AG08395 (cell line): ENCODE results near the gene PPP2R1A.

Experiments used
- DNase-seq: peaks from one replicate; pipeline ENCODE4 v3.0.0; 2012; ENCODE audit warnings: mixed read lengths, low spot score

PPP2R1A gene

DNA sequence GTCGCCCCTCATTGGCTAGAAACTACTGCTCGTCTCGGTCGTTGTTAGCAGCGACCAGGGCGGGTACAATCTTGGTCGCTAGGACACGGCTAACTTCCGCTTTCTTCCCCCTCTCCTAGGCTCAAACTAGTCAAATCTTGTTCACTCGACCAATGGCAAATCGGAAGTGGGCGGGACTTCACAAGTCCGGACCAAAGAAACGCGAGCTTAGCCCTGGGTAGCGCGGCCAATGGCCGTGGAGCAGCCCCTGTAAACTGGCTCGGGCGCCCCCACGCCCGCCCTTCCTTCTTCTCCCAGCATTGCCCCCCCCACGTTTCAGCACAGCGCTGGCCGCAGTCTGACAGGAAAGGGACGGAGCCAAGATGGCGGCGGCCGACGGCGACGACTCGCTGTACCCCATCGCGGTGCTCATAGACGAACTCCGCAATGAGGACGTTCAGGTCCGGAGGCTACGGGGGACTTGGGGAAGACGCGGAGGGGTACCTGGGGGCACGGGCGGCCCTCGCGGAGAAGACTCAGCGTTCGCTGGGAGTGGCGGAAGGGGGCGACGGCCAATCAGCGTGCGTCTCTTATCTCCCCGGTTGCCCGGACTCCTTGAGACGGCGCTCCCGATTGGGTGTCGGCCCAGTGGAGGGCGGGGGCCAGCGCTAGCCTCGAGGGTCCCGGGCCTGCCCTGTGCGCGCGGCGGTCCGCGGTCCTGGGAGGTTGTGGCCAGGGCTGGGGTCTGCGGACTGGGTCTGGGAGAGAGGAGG is at the start of gene PPP2R1A:
Gene PPP2R1A (plus strand): TSS at position 318 of the 752 bp plus-strand sequence. CDS start 45 bp downstream, at position 363.
- DNase-seq: peak; percentile 99

DNA sequence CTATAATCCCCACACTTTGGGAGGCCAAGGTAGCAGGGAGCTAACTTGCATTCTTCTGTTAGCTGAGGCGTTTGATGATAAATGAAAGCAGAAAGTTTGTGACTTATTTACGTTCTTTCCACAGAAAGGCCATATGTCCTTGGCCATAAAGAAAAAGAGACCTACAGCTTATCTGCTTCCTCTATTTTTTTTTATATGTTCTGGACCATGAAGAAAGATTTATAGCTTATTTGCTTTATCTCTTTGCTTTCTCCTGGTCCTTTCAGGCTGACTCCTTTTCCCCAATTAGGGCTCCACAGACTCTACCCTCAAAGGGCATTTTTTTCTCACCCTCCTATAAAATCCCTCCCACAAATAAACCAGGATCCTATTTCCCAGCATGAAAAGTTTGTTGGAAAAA is 48.6 kb upstream of the PPP2R1A start:
- no peak for DNase-seq

DNA sequence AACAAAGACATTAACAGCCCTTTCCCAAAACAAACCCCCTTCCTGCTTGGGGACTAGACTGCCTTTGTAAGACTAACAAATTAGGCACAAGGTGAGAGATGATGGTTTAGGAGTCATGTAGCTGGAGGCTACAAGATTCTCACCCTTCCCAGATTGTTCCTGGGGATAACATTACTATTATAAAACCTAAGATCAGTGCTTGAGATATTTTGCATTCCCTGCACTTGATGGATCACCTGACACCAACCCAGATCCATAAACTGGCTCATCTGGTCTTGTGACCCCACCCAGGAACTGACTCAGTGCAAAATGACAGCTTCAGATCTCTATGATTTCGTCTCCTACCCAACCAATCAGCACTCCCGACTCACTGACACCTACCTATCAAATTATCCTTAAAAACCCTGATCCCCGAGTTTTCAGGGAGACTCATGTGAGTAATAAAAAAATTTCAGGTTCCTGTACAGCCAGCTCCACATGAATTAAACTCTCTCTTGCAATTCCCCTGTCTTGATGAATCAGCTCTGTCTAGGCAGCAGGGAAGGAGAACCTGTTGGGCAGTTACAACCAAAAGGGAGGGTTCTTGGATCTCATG is 47.8 kb upstream of the PPP2R1A start:
- no peak for DNase-seq

DNA sequence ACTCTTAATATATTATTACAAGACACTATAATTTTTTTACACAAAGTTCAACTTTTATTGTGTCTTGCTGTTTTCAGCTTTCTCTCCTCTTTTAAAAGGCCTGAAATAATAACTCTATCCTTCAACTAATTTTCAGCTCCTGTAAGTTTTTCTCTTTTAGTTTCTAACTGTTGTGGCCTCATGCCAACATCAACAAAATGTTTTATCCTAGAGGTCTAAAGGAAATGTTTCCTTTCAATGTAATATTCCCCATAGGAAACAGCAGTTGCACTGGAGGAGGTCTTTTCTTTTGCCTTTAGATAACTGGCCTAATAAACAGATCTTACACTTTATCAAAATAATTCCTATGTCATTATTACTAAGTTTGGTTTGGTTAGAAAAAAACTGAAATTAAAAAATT is 41.6 kb upstream of the PPP2R1A start:
- no peak for DNase-seq

DNA sequence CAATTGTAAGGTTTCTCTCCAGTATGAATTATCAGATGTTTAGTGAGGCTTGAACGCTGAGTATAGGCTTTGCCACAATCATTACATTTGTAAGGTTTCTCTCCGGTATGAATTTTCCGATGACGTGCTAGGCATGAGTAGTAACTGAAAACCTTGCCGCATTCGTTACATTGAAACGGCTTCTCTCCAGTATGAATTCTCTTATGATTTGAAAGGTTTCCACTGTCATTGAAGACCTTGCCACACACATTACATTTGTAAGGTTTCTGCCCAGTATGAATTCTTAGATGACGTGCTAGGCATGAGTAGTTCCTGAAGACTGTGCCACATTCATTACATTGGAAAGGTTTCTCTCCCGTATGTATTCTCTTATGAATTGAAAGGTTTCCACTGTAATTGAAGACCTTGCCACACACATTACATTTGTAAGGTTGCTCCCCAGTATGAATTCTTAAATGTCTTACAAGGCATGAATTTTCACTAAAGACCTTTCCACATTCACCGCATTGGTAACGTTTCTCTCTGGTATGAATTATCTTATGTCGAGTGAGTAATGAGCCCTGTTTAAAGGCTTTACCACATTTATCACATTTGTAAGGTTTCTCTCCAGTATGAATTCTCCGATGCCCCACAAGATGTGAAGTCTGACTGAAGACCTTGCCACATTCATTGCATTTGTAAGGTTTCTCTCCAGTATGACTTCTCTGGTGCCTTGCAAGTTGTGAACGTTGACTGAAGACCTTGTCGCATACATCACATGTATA is 34.1 kb upstream of the PPP2R1A start:
- DNase-seq: no peak

GRCh38 chr19:52170304-52170703 is 19.5 kb upstream of the PPP2R1A start:
- DNase-seq: no peak

- peak; percentile 10 for DNase-seq
Measured at GRCh38 chr19:52170863-52171320, 19.0 kb upstream of the PPP2R1A start.

DNA sequence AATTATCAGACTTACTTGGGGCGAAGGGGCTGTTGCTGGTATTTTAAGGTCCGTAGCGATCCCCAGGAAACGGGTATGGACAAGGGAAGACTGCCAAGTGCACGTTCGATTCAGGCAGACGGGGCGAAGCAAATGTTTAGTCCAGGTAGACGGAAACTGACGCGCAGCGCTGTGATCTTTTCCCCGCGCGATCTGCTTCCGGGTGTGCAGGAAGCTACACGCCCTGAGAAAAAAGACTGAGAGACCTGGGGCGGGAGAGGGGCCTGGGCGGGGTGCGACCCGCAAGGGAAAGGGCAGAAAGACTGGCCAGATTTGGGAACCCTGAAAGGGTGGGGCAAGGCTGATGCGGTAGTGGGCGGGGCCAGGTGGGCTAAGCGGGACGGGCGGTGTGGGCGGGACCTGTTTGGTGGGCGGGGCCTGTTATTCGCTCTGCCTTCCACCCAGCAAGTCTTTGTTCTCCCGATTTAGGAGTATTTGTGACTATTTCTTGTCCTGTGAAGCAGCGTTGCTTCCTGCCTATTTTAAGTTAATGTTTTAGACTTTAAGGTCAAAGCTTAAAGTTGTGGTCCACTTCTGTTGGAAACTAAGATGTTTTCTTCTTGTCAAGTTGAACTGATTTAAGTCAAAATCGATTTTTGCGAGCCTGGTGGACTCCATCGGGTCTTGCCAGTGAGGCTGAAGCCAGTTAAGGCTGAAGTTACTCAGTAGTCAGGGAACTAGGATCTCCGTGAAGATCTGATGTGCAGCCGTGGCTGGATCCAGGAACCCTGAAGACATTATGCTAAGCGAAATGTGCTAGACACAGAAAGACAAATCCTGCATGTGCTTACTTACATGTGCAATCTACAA is 18.3 kb upstream of the PPP2R1A start, which contains the start of gene ZNF836:
Gene ZNF836 (minus strand): TSS at position 301 of the 849 bp plus-strand sequence. CDS start 3,549 bp downstream, outside the sequence.
- peak; percentile 91 for DNase-seq

DNA sequence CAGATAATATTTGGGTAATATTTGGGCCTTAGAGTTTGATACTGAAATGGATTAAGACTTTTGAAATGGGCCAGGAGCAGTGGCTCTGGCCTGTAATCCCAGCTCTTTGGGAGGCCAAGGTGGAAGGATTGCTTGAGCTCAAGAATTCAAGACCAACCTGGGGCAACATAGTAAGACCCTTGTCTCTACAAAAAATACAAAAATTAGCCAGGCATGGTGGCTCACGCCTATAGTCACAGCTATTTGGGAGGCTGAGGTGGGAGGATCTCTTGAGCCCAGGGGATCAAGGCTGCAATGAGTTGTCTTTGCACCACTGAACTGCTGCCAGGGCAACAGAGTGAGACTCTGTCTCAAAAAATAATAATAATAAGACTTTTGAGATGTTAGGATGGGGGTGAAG is 17.5 kb upstream of the PPP2R1A start:
- no peak for DNase-seq

- DNase-seq: no peak
Measured at GRCh38 chr19:52176574-52176973, 13.3 kb upstream of the PPP2R1A start.

- DNase-seq: no peak
Measured at GRCh38 chr19:52187407-52187806, 2.4 kb upstream of the PPP2R1A start.

DNA sequence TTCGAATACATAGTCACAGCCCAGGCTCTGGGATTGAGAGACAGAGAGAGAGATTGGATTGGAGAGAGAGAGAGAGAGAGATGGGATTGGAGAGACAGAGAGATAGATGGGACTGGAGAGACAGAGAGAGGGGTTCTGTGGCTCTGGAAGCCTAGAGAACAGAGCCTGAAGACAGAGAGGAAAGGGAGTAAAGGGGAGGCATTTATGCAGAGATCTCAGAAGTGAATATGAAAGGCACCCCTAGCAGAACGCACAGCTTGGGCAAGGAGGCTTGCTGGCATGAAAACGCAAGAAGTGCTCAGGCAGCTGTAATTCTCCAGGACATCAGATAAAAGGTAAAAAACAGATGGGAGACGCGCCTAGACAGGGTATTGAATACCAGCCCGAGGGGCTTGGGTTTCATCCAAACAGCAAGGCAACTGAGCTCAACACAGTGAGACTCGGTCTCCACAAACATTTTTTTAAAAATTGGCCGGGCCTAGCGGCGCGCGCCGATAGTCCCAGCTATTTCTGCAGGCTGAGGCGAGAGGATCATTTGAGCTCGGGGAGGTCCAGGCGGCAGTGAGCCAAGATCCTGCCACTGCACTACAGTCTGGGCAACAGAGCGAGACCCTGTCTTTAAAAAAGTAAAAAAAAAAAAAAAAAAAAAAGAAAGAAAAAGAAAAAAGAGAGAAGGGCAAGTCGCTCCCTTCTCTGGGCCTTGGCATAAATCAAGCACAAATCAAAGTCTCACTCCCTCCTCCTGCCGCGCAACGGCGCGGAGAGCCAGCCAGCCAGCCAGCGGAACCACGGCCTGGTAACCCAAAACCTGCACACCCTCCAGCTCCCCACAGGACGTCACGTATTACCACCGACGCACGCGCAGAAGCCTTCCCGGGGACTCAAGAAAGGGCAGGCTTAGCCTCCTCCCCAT is 774 bp upstream of the PPP2R1A start:
- DNase-seq: no peak

DNA sequence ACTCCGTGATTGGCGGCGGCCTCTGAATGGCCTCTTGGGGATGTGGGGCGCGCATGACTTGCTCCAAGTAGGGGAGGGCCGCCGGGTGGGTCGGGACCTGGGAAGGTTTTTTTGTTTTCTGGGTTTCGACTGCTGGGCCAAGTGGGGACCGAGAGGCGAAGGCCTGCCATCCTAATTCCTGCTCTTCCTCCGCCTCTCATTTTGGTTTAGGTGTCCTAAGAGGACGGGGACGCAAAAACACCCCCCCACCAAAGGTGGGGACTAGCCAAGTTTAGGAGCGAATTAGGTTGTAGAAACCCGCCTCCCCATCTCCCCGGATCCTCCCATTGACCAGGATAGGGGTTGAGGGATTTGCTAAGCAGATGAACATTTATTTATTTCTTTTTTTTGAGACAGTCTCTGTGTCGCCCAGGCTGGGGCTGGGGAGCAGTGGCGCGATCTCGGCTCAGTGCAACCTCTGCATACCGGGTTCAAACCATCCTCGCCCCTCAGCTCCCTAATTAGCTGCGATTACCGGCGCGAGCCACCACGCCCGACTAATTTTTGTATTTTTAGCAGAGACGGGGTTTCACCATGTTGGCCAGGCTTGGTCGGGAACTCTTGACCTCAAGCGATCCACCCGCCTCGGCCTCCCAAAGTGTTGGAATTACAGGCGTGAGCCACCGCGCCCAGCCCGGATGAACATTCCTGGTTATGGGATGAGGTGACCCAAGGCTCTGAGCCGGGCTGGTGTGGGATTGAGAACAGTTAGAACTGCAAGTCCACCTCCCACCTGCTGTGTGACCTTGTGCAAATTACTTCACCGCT is 838 bp downstream of the PPP2R1A start:
- peak; percentile 54 for DNase-seq

- DNase-seq: no peak
Measured at GRCh38 chr19:52191389-52191788, 1.5 kb downstream of the PPP2R1A start.

GRCh38 chr19:52191951-52192350 is 2.1 kb downstream of the PPP2R1A start:
- DNase-seq: no peak

DNA sequence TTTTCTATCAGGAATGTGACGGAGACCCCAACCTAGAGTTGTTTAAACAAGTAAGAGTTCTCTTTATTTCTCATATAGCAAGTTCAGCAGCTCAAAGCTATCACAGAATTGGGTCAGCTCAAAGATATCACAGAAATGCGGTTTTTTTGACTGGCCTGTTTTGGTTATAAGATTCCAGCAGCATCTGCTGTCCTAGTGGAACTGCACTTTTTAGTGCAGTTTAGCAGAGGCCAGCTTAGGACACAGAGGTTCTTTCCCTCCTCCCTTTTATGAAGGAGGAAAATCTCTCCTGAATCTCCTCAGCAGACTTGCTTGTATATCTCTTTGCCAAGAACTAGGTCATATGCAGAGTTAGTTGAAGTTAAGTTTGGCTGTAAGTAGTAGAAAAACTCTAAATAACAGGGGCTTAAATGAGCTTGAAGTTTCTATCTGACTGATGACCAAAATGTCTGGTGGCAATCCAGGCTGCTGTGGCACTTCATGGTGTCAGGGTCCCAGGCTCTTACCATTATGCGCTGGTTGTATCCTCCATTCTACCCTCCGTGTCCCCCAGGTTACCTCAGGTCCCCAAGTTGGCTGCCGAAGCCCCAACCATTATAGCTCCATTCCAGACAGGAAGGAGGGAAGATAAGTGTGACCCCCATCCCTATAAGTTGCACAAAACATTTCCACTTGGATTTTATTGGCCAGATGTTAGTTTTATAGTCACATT is 6.6 kb downstream of the PPP2R1A start:
- DNase-seq: no peak

DNA sequence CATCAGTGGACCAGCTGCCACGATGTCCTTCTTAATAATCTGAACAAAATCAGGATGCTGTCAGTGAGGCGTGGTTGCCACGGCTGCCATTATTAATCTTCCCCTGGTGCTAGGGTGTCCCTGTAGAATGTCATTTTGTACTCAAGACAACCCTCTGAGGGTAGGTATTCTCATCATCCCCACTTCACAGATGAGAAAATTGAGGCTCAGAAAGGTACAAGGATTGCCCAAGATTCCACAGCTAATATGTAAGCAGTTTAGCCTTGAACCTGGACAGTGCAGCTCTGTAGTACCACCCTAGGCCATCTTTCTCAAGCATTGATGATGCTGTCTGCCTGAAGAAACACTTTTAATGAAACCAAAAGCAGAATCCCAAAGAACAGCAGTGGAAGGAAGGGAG is 8.1 kb downstream of the PPP2R1A start:
- no peak for DNase-seq

GRCh38 chr19:52198678-52199077 is 8.8 kb downstream of the PPP2R1A start:
- no peak for DNase-seq

GRCh38 chr19:52200044-52200443 is 10.2 kb downstream of the PPP2R1A start:
- peak; percentile 86 for DNase-seq
